ENCODE results near the gene PTCSC3.

The PTCSC3 gene
- total RNA-seq = 0 reads per million in 2 donors

- no peak for DNase-seq
These were observed at the start of gene PTCSC3 for GRCh38 chr14:36176524-36176923. TSS of gene PTCSC3 (minus strand) at chr14:36176722.

- no peak for DNase-seq
These were observed 49.6 kb upstream of the PTCSC3 start for GRCh38 chr14:36226164-36226563.

DNA sequence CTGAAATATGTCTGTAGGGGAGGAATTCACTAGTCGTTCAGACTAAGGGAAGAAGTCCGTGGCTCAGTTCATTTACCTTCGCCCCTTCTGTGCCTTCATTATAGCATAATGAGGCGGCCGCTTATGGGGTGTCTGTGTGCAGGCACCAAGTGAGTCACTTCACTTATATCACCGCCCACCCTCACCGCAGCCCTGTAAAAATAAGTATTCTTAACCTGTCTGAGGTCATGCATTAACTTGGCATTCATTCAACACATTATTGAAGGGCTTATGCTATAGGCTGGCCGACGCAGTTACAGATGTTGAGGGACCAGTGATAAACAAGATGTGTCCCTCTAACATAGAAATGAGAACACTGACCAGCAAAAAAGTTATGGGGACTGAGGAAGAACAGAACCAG lies 47.7 kb upstream of the PTCSC3 start:
- no peak for DNase-seq

DNA sequence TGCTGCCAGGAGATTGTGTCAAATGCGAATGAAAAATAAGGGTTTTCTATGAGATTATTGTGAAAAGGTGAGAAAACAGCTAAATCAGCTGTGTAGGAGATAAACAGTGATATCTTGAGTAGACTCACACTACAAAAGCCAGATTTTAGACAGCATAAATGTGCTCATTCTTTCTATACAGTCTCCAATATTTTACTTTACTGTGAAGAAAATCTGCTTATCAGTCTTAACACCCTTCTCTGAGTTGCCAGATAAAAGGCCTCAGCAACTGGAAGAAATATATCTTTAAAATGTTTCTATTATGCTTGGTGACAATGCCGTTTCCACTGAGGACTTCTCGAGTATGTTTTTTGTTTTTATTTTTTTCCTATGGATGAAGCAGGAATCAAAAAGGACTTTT lies 47.0 kb upstream of the PTCSC3 start:
- no peak for DNase-seq

DNA sequence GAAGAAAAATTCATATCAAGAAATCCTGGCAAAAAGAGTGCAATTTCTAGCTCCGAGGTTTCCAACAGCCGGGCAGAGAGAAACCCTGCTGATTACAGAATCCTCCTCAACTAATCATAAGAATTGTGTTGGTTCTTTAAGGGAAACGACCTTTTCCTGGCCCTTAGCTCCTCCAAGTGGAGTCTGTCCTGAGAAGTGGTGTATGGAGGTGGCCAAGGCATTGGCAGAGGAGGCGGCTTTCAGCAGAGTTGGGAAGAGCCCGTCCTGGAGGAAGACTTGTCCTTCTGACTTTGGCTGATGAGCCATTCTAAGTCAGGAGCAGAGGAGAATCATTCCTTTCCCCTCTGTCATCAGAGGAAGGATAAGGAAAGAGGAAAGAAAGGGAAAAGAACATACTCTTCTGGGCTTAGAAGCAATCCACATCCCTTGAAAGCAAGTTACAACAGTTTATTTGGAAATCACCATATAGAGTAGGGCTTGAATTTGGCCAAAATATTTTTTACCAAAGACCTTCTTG lies 46.5 kb upstream of the PTCSC3 start:
- no peak for DNase-seq

DNA sequence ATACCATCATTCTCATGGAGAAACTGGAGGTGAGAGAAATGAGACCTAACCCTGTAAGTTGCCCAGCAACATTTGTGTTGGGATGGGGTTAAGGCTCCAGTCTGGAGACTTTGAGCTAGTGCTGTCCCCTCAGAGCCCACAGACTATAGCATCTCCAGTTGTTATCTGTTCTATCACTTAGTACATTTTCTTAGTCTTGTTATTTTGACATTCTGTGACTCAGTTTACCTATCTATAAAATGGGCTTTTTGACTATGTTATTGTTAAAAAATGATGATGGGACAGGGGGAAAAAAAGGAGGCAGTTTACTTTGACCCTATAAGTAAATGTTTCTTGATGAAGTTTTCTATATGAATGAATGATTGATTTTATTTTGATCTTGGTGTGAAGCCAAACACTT lies 45.8 kb upstream of the PTCSC3 start:
- DNase-seq = no peak

DNA sequence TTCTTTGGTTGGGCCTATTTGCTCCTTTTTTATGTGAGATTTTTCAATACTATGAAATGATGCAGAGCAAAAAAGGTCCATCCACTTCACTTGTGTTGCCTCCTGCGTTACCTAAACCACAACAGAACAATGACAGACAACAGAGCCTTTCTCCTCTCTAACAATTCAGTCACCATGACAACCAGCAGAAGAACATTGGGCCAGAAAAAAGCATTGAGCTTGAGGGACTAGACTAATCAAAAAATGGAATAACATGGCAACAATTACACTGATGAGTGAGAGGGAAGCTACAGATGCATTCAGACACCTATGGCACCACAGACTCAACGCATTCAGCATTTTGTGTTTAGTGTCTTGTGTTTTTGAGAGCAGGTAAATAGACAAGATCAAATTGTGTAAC lies 44.6 kb upstream of the PTCSC3 start:
- no peak for DNase-seq

DNA sequence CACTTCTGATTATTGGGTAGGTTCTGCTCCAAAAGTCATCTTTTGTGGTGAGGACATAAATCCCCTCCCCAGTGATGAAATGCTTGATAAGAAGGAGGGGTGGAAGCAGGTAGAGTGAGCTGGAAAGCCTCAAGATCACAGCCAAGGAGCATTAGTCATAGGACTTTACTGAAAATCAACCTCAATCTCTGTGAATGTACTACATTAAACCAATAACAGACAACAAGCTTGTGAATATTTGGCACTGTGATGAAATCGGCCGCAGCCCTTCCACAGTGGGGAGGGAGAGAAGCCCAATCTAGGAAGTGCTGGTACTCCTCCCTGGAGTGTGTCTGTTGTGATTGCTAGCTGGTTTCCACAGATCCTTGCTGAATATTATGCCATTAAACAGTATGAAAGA lies 41.2 kb upstream of the PTCSC3 start:
- no peak for DNase-seq

DNA sequence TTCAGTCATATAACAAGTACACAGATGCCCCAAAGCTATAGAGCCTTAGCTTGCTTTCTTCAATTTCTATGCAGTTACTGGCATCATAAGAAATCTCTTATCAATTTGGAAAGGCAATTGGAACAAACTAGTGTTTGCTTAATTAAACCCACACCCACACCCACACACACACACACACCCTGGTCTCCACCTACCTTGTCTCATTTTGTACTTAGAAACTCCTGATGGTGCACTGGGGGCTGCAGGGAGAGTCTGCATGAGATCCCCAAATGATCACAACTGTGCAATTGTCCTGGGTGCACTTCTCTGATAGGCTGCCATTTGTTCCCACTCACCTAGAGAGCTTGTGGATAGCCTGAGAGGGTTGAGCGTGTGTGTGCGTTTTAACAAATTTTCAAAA lies 40.5 kb upstream of the PTCSC3 start:
- DNase-seq = no peak

DNA sequence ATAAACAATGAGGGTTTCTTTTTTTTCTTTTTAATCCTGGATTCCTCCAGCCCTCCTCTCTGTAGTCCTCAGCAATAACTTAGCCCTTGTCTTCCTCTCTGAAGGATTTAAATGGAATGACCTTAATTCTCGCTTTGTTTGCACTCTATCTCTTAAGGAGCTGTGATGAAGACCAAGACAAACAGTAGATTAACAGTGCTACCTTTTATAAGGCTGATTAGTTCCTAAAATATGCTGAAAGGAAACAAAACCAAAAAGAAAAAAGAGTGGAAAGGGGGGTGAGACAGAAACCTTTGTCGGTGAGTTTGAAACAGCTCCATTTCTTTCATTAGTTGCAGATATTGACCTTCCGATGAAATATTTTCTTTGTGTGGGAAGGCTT lies 38.7 kb upstream of the PTCSC3 start:
- DNase-seq = no peak

GRCh38 chr14:36214476-36215216 lies 38.1 kb upstream of the PTCSC3 start:
- no peak for DNase-seq

GRCh38 chr14:36212987-36213386 lies 36.5 kb upstream of the PTCSC3 start:
- DNase-seq = no peak

DNA sequence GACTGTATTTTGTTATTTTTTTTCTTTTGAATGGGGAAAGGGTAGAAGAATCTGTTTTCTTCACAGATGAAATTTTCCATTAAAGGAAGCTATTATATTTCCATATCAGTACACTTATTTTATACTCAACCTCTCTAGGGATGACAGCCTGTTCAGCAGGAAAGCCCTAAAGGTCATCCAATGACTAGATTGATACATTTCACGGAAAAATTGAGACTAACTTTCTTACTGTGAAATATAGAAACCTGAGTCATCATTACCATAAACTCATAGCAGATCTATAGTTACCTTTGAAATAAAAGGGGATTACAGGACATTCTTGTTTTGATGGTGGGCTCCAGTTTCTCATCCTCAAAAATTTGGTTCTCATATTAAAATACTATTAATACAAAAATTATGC lies 36.1 kb upstream of the PTCSC3 start:
- DNase-seq = no peak

- DNase-seq = no peak
These were observed 32.3 kb upstream of the PTCSC3 start for GRCh38 chr14:36208690-36209278.

- DNase-seq = no peak
These were observed 31.0 kb upstream of the PTCSC3 start for GRCh38 chr14:36207500-36207899.

GRCh38 chr14:36204461-36205073 lies 28.0 kb upstream of the PTCSC3 start:
- no peak for DNase-seq

DNA sequence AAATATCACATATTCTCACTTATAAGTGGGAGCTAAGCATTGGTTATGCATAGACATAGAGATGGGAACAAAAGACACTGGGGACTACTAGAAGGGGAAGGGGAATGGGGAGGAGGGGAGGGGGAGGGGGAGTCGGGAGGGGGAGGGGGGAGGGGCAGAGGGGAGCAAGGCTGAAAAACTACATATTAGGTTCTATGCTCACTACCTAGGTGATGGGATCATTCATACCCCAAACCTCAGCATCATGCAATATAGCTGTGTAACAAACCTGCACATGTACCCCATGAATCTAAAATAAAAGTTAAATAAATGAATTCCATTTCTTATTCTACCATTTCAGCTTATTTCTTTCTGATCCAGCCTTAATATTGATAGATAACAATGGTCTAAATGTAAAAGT lies 21.9 kb upstream of the PTCSC3 start:
- no peak for DNase-seq

- DNase-seq = no peak
These were observed 18.1 kb upstream of the PTCSC3 start for GRCh38 chr14:36194663-36195062.

DNA sequence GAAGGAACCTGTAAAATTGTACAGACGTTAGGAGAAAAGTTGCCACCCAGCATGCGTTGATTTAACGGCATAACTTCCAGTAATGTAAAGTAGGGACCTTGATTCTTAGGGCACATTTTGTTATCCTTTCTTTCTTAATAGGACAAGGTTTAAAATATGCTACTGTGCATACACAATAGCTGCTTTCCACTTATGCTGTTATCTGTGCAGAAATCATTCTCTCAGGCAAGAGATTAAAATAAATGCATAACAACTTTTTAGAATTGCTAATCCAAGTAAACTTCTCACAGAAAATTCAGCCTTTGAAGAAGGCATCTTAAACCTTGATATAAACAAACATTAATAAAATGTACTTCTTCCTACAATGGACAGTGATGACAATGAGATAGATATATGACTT lies 16.0 kb upstream of the PTCSC3 start:
- no peak for DNase-seq

GRCh38 chr14:36183402-36183801 lies 6.9 kb upstream of the PTCSC3 start:
- DNase-seq = no peak

DNA sequence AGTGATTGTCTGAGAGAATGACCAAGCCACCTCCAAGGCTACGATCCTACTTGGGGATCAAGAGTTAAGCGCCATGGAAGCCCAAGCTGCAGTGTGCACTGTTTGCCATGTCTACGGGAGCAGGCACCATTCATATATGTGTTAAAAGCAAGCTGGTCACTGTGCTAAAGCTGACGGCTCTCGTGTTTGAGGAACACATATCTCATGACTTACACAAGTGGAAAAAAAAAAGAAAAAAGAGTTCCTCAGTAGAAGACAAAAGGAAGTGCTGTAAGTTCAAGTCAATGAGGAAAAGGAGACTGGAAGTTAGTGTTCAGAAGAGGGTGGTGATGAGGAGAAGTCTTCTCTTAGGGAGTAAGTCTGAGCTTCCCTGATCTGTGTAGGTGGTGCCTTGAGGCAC lies 4.9 kb upstream of the PTCSC3 start:
- no peak for DNase-seq

GRCh38 chr14:36177489-36177888 lies 967 bp upstream of the PTCSC3 start:
- no peak for DNase-seq

DNA sequence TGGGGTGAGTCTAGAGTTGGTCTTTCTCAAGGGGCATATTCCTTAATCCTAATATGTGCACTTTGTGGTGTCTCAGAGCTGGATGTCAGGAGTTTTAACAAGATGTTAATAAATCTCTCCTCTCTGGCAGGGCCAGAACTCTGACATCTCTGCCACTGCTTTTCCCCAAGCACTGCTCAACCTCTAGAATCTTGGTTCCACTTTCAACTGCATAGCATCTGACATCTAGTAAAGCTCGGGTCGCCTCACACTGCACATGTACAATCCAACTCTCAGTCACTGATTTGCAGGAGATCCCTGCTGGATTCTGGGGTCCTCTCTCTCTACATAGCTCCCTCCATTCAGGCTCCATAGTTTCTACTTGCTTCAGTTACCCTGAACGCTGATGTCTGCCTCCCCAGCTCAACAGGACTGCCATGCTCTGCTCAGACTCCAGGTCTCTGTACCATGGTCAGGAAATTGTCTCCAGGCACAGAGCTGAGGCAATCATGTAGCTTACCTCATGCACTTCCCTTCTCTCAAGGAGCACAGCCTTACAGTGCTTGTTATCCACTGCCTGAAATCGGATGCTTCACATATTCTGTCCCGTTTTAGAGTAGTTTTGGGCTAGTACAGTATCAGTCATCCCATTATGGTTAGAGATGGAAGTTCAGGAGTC lies 1.6 kb downstream of the PTCSC3 start:
- DNase-seq = no peak

DNA sequence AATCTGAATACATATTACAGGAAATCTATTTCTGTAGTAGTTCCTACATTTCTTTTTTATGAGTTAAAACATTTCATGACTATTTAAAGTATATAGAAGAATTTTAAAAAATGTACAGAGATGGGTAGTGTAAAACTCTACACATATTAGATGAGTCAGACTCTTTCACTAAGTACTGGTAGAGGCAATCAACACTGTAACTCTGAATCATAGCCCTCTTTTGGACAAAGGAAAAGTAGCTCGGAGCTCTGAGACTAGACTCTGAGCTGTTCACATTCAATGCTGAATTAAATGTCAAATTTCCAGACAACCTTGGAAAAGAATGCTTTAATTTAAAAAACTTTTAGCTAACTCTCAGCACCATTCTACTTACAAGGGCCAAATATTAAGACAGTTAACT lies 3.4 kb downstream of the PTCSC3 start:
- no peak for DNase-seq
